NCI-H2081 treated with DMSO at 0.1 percent for 48 hours (cell line): ENCODE measurements around the gene BAIAP2.

Source experiments
- DNase-seq: peaks from one replicate; lab custom pipeline; 2025; lab: John Stamatoyannopoulos, UW

Gene BAIAP2

DNA sequence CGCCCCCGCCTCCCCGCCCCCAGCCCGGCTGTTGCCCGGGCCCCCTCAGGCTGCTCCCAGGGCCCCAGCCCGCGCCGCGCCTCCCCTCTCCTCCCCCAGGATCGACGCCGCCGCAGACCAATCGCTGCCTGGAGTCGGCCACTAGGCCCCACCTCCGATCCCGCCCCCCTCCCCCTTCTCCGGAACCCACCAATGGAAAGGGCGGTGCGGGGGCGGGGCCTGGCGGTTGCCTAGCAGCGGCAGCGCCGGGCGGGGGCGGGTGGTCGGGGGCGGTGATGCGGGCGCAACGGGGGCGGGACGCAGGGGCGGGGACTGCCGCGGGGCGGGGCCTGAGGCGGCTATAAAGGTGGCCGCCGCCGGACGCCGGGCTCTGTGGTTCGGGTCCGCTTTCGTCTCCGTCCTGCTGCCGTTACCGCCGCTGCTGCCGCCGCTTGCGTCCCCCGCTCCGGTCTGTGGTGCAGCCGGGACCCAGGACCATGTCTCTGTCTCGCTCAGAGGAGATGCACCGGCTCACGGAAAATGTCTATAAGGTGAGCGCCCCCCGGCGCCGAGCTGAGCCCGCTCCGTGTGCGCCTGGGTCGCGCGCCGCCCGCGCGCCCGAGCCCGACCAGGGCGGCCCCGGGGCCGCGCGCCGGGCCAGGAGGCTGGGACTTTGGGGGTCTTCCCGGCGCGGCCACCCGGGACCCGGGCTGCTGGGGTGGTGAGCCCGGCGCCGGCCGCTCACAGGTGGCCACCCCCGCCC is at the start of gene BAIAP2:
Gene BAIAP2, plus strand, starts transcription at position 373 of the 742 bp plus-strand sequence. Its CDS starts 104 bp downstream, at position 477.
- DNase-seq, result peak; percentile 69

DNA sequence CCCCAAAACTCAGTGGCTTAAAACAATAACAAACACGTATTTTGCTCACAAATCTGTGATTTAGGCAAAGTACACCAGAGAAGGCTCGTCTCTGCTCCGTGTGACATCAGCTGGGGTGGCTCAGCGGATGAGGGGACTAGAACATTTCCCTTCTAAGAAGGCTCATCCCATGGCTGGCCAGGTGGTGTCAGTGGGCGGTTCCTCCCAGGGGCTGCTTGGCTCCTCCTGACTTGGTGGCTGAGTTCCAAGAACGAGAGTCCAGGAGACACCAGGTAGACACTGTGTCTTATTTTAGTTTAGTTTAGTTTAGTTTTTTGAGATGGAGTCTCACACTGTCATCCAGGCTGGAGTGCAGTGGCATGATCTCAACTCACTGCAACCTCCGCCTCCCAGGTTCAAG is 48.9 kb upstream of the BAIAP2 start:
- no peak for DNase-seq

DNA sequence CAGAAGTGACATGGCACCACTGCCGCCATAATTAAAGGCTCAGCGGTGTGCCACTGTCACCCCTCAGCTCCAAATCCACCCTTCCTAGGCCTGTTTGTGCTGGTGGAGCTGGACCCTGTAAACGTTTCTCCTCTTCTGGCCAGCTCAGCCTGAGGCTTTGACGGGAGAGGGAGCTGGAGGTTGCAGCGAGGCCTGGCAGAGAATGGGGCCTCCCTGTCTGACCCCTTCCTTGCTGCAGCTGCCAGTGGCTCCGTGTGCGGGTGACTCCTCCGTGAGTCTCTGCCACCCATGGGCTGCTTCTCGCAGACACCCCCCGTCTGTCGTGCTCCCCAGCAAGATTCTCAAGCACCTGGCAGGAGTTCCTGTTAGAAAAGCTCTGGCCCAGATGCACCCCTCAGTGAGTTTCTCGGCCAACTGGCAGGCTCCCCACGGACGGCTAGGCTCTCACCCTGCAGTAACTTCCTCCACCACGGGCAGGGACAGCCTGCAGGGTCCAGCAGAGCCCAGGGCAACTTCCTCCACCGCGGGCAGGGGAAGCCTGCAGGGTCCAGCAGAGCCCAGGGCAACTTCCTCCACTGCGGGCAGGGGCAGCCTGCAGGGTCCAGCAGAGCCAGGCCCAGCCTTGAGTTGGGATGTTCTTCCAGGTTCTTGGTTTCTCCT is 48.0 kb upstream of the BAIAP2 start:
- DNase-seq, result no peak

GRCh38 chr17:80987941-80988461 is 47.0 kb upstream of the BAIAP2 start:
- no peak for DNase-seq

DNA sequence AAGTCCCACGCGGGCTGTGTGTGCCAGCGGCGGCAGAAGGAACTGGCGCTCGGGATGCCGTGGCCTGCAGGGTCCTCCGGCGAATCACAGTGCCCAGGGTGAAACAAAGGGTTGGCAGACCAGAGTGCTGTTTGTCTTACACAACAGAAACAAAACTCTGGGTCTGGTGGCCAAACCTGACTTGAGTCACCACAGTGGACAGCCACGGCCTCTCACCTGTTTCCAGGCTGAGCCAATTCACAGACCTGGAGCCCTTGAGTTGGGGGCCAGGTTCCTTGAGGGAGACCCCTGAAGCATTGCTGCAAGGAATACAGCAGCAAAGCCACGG is 45.4 kb upstream of the BAIAP2 start:
- no peak for DNase-seq

DNA sequence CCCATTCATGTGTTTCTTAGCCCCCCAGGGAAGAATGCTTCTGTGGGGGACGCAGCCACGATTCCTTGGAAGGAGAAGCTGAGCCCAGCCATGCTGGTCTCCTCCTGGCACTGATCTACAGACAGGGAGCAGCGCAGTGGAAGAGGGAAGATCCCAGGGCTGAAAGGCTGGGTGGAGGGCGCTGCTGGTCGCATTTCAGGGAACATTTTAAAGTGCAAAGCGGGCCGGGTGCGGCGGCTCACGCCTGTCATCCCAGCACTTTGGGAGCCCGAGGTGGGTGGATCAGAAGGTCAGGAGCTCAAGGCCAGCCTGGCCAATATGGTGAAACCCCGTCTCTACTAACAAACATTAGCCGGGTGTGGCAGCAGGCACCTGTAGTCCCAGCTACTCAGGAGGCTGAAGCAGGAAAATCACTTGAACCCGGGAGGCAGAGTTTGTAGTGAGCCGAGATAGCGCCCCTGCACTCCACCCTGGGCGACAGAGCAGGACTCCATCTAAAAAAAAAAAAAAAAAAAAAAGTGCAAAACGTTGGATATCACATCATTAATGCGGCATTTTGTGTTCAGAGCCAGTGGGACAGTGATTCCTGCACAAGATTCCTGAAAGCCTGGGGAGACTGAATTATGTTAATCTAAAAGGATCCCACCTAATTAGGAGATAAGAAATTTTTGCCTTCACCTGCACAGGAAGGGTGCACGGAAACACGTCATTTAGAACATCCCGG is 43.9 kb upstream of the BAIAP2 start:
- no peak for DNase-seq

DNA sequence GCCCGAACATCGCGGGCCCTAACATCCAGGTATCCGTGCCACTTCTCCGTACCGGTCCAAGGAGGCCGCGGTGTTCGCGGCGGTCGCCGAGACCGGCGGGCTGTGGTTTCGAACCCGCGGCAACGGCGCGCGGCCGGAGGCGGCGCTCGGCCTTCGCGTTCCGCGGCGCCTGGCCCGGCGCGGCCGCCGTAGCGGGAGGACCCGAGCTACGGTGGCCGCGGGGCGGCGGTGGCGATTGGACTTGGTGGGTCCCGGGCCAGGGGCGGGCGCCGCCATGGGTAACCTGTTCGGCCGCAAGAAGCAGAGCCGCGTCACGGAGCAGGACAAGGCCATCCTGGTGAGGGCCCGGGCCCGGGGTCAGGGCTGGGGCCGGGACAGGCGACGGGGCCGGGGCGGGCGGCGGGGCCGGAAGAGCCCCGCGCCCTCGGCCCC is 43.3 kb upstream of the BAIAP2 start, which contains the start of gene CHMP6:
Gene CHMP6, plus strand, starts transcription at position 197 of the 432 bp plus-strand sequence. Its CDS starts 78 bp downstream, at position 275.
- DNase-seq, result no peak

- DNase-seq, result no peak
Measured at GRCh38 chr17:80992077-80992947, 42.6 kb upstream of the BAIAP2 start.

- no peak for DNase-seq
Measured at GRCh38 chr17:80992948-80993624, 41.9 kb upstream of the BAIAP2 start.

DNA sequence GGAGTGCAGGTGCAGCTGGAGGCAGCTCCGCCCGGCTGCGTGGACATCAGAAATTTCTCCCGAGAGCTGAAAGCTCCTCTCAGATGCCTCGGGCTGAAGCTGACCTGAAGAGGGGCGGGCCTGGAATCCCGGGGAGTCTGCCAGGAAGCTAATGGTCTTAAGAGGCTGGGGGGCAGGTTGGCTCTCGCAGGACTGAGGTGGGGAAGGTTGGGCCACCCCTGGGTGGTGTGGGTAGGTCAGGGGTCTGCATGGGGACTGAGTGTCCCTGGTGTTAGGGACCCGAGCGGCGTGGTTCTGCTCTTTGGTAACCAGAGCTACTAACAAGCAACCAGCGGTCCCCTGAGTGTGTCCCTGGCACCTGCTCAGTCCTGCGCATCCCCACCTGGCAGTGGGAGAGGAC is 39.8 kb upstream of the BAIAP2 start:
- no peak for DNase-seq

- DNase-seq, result no peak
Measured at GRCh38 chr17:80996422-80997305, 38.3 kb upstream of the BAIAP2 start.

DNA sequence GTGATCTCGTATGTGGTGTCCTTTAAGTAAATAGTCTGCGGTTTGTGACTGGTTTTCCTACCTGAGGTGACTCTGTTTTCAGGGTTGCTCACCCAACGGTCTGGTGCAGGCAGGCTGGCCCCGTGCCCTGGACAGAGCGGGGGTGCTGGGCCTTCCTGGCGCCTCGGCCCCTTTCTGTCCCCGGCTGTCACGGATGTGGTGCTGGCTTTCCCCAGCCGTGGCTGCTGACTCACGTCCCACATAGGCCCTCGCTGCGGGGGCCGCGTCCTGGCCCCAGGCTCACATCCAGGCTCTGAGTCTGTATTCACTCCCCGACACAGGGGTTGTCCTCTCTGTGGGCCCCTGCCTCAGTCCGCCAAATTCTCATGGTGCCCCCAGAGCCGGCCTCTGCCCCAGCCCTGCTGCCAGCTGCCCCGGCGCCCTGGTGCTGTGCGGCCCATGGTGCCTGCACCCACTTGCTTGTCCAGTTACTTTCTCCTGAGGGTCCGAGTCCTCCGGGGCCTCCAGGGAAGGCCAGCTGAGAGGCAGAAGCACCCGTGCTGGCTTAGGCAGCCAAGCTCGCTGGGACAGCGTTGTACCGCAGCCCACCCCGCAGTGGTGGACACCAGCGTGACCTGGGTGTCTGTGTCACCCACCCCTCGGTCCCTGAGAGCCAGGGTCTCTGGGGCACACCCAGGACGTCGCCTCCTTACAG is 37.4 kb upstream of the BAIAP2 start:
- no peak for DNase-seq

- no peak for DNase-seq
Measured at GRCh38 chr17:80998118-80998747, 36.7 kb upstream of the BAIAP2 start.

- DNase-seq, result no peak
Measured at GRCh38 chr17:80998748-80999535, 36.0 kb upstream of the BAIAP2 start.

- DNase-seq, result no peak
Measured at GRCh38 chr17:80999536-81000333, 35.2 kb upstream of the BAIAP2 start.

DNA sequence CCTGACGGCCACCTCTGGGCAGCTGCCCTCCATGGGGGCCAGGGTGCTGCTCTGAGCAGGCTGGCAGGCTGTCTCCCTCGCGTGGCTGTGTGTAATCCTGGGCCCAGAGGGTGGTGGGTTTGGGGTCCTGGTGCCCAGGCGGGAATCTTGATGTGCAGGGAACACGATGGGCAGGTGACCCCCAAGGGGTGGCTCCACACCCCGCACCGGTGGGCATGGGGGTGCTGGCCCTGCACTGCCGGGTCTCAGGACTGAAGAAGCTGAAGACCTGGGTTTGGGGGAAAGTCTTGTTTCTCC is 34.7 kb upstream of the BAIAP2 start:
- DNase-seq, result no peak

DNA sequence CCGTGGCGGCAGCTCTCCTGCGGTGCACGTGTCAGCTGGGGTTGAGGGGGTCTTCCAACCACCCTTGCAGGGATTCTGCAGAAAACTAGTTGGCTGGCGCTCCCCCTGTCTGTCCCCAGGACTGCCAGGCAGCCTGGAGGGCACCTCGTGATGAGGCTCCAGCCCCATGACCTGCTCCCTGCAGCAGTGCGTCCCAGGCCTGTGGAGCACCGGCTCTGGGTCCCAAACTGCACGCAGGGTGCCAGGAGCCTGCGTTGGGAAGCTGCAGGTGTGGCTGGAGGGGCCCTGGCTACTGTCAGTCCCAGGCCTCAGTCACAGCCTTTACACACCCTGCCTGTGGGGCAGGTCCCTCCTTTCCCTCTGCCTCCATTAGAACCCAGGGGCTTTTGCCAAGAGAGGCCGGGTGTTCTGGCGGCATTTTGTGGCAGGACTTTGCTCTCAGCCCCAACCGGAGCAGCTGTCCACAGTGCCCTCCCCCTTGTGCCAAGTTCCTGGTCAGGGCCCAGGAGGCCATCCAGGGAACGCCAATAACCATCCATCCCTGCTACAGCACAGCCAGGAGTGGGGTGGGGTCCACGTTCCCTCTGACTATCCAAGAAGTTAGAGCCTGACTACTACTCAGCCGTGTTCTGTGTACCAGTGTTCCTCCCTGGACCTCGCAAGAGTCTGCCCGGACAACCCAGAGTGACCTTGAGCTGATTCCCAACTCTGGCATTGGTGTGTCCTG is 34.2 kb upstream of the BAIAP2 start:
- no peak for DNase-seq
